GM19467 (cell line): ENCODE results near the gene MARCKSL1.
"Not testable (repeated sequence)": the region's sequence is repeated elsewhere in the genome, so short reads cannot be mapped to it uniquely, and the experiment has no call there.

Experiments
- ATAC-seq: cut with Tn5 transposase; IDR thresholded peaks from one replicate; pipeline ENCODE4 v1.9.1; 2021; ENCODE audit warnings: mild to moderate bottlenecking, moderate library complexity; ENCODE audit not compliant: unreplicated experiment

MARCKSL1 gene

DNA sequence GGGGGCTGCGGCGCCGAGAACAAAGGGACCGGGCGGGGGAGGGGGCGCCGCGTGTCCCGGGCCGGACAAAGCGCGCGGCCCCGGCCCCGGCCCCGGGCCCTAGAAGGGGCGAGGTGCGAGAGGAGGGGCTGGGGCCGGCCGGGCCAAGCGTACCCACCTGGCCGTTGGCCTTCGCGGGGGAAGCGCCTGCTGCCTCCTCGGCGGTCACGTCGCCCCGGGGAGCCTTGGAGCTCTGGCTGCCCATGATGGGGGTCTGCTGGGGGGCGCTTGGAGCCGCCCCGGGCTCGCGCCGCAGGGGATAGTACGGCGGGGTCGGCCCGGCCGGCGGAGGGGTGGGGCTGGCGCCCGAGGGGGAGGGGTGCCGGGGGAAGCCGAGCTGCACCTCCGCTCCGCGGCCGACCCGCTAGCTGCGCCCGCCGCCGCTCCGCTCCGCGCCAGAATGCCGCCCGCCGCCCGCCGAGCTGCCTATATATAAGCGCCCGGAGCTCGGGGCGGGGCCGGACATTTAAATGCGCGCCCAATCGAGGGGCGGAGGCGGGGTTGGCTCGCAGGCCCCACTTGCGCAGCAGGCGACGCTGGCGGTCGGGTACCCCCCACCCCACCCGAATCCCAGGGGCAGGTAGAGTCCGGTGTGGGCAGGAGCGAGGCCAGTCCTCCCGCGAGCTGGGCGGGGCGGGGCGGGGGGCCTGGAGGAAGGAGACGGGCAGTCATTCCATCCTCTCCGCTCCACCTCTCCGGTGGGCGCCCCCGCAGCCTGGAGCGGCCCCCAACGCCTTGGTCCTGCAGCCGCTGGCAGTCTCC is at the start of gene MARCKSL1:
TSS of gene MARCKSL1 (minus strand) at position 444 of the 801 bp plus-strand sequence. CDS start at position 244, 200 bp downstream.
- ATAC-seq: peak; percentile 45

GRCh38 chr1:32380057-32380456 is 44.0 kb upstream of the MARCKSL1 start:
- no peak for ATAC-seq

DNA sequence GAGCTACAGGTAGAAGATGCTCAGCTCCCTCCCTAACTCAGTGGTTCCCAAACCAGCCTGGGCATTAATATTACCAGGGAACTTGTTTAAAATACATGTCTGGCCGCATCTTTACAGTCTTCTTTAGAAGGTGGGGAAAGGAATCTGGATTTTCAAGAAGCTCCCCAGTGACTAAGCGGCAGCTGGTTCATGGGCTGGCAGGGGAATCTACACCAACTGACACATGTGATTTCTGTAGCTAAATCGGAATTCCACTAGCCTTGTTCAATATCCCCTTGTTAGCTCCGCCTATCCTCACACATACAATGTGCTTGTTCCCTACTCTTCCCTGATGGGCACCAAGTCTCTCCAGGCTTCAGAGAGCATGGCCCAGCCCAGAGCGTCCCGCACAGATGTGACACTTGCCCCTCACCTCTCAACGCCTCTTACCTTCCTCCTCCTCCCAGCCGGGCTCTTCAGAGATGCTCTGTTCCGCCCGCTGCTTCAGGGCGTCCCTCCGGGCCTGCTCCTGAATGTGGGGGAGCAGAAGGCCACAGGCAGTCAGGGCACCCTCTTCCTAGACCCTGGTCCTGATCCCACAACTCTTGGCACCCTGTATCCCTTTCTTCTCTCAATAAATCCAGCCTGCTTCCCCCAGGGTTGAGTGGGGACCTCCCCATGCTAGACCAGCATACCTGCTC is 41.6 kb upstream of the MARCKSL1 start:
- ATAC-seq: no peak

- no peak for ATAC-seq
These were observed 40.2 kb upstream of the MARCKSL1 start for GRCh38 chr1:32376199-32376598.

DNA sequence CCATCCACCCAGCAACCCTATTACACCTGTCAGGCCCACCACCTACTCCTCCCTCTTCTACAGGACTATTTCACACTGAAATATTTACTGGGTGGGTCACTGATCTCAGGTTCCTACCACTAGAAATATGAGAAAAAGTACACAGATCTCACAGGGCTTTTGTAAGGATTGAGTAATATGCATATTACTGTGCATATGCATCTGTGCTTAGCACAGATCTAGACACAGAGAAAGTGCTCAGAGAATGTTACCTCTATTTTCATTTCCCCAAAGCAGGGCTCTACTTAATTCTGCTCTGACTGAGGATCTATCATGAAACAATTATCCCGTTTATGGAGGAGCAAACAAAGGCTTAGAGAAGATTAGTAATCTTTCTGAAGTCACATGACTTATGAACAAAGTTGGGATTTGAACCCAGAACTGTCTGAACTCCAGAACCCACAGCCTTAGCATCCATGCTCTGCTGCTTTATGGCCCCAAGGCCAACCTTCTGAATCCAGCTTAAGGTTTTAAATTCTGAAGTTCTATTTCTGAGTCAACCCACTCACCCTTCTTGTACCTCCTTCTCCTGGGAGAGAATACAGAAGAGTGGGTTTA is 38.1 kb upstream of the MARCKSL1 start:
- no peak for ATAC-seq

- no peak for ATAC-seq
These were observed 36.2 kb upstream of the MARCKSL1 start for GRCh38 chr1:32372149-32372756.

GRCh38 chr1:32367912-32368635 is 32.0 kb upstream of the MARCKSL1 start:
- no peak for ATAC-seq

DNA sequence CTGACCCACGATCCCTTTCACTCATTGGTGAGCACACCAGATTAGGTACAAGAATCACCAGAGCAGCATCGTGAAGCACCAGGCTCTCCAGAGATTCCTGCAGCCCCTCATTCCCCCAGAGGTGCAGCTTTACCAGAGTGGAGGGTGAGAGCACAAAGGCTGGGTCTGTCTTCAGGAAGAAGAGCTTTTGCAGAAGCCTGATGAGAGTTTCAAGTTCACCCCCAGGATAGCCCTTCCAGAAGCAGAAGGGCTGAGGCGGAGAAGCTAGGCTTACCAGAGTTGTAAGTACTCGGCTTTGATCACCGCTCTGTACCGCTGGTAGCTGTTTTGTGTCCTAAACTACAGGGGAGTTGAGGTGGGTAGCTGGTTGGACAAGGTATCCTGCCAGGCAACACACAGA is 29.4 kb upstream of the MARCKSL1 start:
- ATAC-seq: no peak

GRCh38 chr1:32364836-32365235 is 28.8 kb upstream of the MARCKSL1 start:
- ATAC-seq: no peak

DNA sequence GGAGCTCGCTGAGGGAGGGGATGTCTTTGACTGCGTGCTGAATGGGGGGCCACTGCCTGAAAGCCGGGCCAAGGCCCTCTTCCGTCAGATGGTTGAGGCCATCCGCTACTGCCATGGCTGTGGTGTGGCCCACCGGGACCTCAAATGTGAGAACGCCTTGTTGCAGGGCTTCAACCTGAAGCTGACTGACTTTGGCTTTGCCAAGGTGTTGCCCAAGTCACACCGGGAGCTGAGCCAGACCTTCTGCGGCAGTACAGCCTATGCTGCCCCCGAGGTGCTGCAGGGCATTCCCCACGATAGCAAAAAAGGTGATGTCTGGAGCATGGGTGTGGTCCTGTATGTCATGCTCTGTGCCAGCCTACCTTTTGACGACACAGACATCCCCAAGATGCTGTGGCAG is 27.7 kb upstream of the MARCKSL1 start:
- ATAC-seq: no peak

- ATAC-seq: no peak
These were observed 26.7 kb upstream of the MARCKSL1 start, which contains the start of the genes FAM229A and TSSK3 for GRCh38 chr1:32362474-32363313. Gene FAM229A (minus strand): TSS chr1:32362485. CDS start chr1:32362091, 394 bp downstream. Gene TSSK3 (plus strand): TSS chr1:32362539. CDS start chr1:32362702, 163 bp downstream.

DNA sequence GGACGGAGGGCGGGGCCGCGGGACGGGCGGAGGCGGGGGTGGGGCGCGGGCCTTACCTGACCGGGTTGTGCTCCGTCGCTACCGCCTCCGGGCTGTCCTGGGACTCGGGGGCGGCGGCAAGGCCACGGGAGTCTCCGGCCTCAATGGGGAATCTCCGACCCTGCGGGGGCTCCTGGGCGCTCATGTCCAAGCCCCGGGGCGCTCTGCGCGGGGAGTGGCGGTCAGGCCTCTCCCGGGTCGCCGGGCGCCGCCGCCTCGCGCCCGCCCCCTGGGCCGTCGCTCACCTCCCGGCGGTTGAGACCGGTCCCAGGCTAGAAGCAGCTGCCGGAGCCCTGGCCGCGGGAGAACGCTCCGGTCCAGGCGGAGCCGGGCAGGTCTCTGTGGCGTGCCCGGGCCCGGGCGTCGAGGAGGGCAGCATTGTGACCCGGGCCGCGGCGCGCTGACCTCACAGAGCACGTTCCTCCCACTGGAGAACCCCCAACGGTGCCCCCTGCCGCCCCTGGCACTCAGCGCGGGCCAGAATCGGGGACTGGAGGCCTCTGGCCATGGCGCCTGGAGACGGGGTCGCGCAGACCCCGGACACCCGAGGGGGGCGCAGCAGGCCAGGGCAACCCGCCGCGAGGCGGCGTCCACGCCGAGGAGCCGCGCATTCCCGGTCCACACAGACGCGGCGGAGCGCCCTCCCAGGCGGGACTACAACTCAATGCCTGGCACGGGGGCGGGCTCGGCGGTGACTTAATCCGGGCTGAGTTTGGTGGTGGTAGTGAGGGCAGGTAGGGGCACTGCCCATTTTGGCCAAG is 25.8 kb upstream of the MARCKSL1 start:
- ATAC-seq: no peak

- no peak for ATAC-seq
These were observed 25.3 kb upstream of the MARCKSL1 start for GRCh38 chr1:32361308-32361673.

GRCh38 chr1:32358435-32358834 is 22.4 kb upstream of the MARCKSL1 start:
- no peak for ATAC-seq

GRCh38 chr1:32357614-32358013 is 21.6 kb upstream of the MARCKSL1 start:
- no peak for ATAC-seq

DNA sequence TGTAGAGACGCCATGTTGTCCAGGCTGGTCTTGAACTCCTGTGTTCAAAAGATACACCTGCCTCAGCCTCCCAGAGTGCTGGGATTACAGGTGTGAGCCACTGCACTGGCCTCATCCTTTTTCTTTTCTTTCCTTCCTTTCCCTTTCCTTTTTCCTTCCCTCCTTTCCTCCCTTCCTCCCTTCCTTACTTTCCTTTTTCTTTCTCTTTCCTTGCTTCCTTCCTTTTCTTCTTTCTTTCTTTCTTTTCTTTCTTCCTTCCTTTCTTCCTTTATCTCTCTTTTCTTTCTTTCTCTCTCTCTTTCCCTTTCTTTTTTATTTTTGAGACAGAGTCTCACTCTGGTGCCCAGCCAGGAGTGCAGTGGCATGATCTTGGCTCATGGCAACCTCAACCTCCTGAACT is 20.4 kb upstream of the MARCKSL1 start:
- no peak for ATAC-seq

DNA sequence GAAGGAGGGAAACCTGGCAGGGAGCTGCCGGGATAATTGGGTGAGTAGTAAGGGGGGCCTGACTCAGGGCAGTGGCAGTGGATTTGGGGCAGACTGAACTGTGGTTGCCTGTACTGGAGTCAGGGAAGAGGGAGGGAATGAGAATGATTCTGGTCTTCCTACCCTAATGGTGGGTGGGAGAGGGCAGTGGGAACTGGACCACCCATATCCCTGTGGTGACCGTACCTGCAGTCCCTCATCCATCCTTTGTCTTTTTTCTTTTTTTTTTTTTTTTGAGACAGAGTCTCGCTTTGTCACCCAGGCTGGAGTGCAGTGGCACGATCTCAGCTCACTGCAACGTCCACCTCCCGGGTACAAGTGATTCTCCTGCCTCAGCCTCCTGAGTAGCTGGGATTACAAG is 19.7 kb upstream of the MARCKSL1 start:
- ATAC-seq: not testable (repeated sequence)

- ATAC-seq: no peak
These were observed 18.0 kb upstream of the MARCKSL1 start for GRCh38 chr1:32353886-32354570.
